ENCODE measurements around the gene ARSG. TPM values are rescaled to one million over a fixed set of nuclear protein-coding genes. Genes with fewer than 3 reads are reported as not detected.

Gene ARSG
- total and polyA plus RNA-seq, 12 donors, result 2.1 to 49.6 (median 12.7) TPM

- intact Hi-C loops (cut with DNase I), result no loop called here
- DNase-seq, result no peak
- Histone ChIP-seq H3K27ac (no peak overlapping the region), H3K4me1 (replicated peaks in 1 of 2) (no peaks in the 10 kb centered on the region), H3K27me3 (no peaks in the 10 kb centered on the region), H3K4me3 (no peak overlapping the region), H3K9me3 (replicated peaks in 1 of 3) (no peaks in the 10 kb centered on the region), H3K36me3 (replicated peaks in 1 of 2) (no peaks in the 10 kb centered on the region)
- TF ChIP-seq, protein P1, sequence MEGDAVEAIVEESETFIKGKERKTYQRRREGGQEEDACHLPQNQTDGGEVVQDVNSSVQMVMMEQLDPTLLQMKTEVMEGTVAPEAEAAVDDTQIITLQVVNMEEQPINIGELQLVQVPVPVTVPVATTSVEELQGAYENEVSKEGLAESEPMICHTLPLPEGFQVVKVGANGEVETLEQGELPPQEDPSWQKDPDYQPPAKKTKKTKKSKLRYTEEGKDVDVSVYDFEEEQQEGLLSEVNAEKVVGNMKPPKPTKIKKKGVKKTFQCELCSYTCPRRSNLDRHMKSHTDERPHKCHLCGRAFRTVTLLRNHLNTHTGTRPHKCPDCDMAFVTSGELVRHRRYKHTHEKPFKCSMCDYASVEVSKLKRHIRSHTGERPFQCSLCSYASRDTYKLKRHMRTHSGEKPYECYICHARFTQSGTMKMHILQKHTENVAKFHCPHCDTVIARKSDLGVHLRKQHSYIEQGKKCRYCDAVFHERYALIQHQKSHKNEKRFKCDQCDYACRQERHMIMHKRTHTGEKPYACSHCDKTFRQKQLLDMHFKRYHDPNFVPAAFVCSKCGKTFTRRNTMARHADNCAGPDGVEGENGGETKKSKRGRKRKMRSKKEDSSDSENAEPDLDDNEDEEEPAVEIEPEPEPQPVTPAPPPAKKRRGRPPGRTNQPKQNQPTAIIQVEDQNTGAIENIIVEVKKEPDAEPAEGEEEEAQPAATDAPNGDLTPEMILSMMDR (IDR thresholded peaks at IDR 0.05), result no peak
- no peak for TF ChIP-seq POLR2A (IDR thresholded peaks at IDR 0.05)
- WGBS, 4 donors, result 97 to 98% (median 98%) methylated on average over 8 of the region's 8 CpGs
These were observed 33.5 kb downstream of the ARSG start for GRCh38 chr17:68324654-68325336.

DNA sequence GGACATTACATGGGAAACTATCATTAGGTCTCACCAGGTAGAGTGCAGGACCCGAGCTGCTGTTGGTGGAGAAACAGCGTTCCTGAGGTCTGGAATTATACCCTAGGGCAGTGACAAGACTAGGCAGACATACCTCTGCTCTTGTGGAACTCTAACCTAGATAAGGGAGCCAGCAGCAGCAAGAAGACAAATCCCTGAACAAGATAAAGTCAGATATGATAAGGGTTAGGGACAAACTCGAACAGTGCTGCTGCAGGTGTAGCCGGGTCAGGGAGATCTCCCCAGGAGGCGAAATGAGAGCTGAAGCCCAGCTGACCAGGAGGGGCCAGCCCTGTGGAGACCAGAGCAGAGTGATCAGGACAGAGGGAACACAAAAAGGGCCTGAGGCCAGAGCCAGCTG, 34.7 kb downstream of the ARSG start:
- no peaks in the 10 kb centered on the region for H3K27me3 ChIP-seq
- 77 to 92% (median 84%) methylated on average over 5 of the region's 5 CpGs for WGBS, 4 donors
- TF ChIP-seq POLR2A (IDR thresholded peaks at IDR 0.05), result no peak
- TF ChIP-seq, protein P1 (IDR thresholded peaks at IDR 0.05), result no peak
- no peak overlapping the region for H3K27ac ChIP-seq
- H3K9me3 ChIP-seq (replicated peaks in 1 of 3), result no peaks in the 10 kb centered on the region
- intact Hi-C loops (cut with DNase I), result no loop called here
- H3K4me1 ChIP-seq (replicated peaks in 1 of 2), result no peaks in the 10 kb centered on the region
- no peak overlapping the region for H3K4me3 ChIP-seq
- H3K36me3 ChIP-seq (replicated peaks in 1 of 2), result no peaks in the 10 kb centered on the region
- no peak for DNase-seq

DNA sequence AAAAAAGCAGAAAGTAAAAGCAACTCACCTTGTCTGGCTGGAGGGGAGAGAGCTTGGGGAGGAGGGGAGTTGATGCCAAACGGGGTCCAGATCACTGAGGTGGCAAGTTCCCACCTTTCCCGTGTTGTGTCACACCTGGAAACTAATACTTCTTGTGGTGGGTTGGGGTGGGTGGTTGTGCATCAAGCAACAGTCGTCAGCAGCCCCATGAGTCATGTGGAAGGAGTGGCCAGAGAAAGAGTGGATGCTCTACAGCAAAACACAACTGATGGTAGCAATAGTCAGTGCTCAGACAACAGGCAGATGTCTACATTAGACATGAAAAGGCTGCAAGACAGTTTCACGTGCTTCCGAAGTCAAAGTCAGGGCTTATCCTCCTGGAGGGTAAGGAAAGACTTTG, 35.4 kb downstream of the ARSG start:
- no peaks in the 10 kb centered on the region for H3K36me3 ChIP-seq (replicated peaks in 1 of 2)
- peaks cover 0 to 1% (median 0%) of the 10 kb centered on the region in 3 donors for H3K9me3 ChIP-seq (replicated peaks in 1 of 3)
- no peak for DNase-seq
- TF ChIP-seq, protein P1 (IDR thresholded peaks at IDR 0.05), result no peak
- TF ChIP-seq POLR2A (IDR thresholded peaks at IDR 0.05), result no peak
- 74 to 84% (median 81%) methylated on average over 5 of the region's 5 CpGs for WGBS, 4 donors
- intact Hi-C loops (cut with DNase I), result no loop called here
- no peaks in the 10 kb centered on the region for H3K4me1 ChIP-seq (replicated peaks in 1 of 2)
- no peak overlapping the region for H3K4me3 ChIP-seq
- no peaks in the 10 kb centered on the region for H3K27me3 ChIP-seq
- no peak overlapping the region for H3K27ac ChIP-seq

GRCh38 chr17:68327823-68328557, 36.7 kb downstream of the ARSG start:
- no peaks in the 10 kb centered on the region for H3K4me1 ChIP-seq (replicated peaks in 1 of 2)
- no peaks in the 10 kb centered on the region for H3K36me3 ChIP-seq (replicated peaks in 1 of 2)
- DNase-seq, result no peak
- intact Hi-C loops (cut with DNase I), result no loop called here
- no peak overlapping the region for H3K4me3 ChIP-seq
- H3K27ac ChIP-seq, result no peak overlapping the region
- WGBS, 4 donors, result 95 to 96% (median 95%) methylated on average over 8 of the region's 8 CpGs
- peaks cover 0 to 5% (median 0%) of the 10 kb centered on the region in 3 donors for H3K9me3 ChIP-seq (replicated peaks in 1 of 3)
- H3K27me3 ChIP-seq, result no peaks in the 10 kb centered on the region
- TF ChIP-seq, protein P1 (IDR thresholded peaks at IDR 0.05), result no peak
- TF ChIP-seq POLR2A (IDR thresholded peaks at IDR 0.05), result no peak
